Right cardiac atrium (tissue), 5 donors: ENCODE data around the gene DLK2. TPM values are rescaled to one million over a fixed set of nuclear protein-coding genes. Genes with fewer than 3 reads are reported as not detected.

Experiments used
- ATAC-seq, 2 donors: fragments of 200-7000 bp; cut with Tn5 transposase; one replicate each; pipeline versions ENCODE4 v1.8.0 to v1.9.1; 2020; ENCODE audit warnings: moderate library complexity in 2 of 2, mild to moderate bottlenecking in 1 of 2
- DNase-seq, 3 donors: peaks; one replicate each; pipeline ENCODE4 v3.0.0-alpha.2; 2020
- H3K27ac ChIP-seq: one replicate; pipeline ENCODE4 v1.5.1; 2013; ENCODE audit warnings: mild to moderate bottlenecking, low read length, control low read depth, moderate library complexity
- H3K27me3 ChIP-seq: one replicate; pipeline ENCODE4 v1.6.1; 2013; ENCODE audit not compliant: control insufficient read depth, insufficient read depth
- H3K4me1 ChIP-seq: one replicate; pipeline ENCODE4 v1.6.1; 2013; ENCODE audit warnings: low read length; ENCODE audit not compliant: control insufficient read depth, insufficient read depth
- H3K4me3 ChIP-seq: one replicate; pipeline ENCODE4 v1.5.1; 2013; ENCODE audit warnings: low read length, control low read depth
- H3K9me3 ChIP-seq: one replicate; pipeline ENCODE4 v1.6.1; 2013; ENCODE audit warnings: low read length; ENCODE audit not compliant: control insufficient read depth
- WGBS: extraction: QIAGEN DNeasy Blood & Tissue Kit; methylation state at CpG from one replicate; pipeline ENCODE4 v1.1.7; 2013; 5-methylcytosine and 5-hydroxymethylcytosine counted together
- intact Hi-C, 4 donors: fragments of 100-400 bp; cut with DNase I; formaldehyde crosslinking; loops; one replicate each; pipeline versions ENCODE4 v1.11.0 to v1.14.0; 2022 to 2023
- polyA plus RNA-seq: library from polyadenylated mRNA; stranded (reverse); fragments of 200-250 nt; gene quantifications from one replicate; pipeline ENCODE4 v1.2.3, GENCODE V29; 2013
- total RNA-seq, 4 donors: library from RNA; stranded (reverse); fragmentation: NEBNext Ultra II Directional; extraction: Animal tissue kit (Norgen Biotek cat#: 25700); gene quantifications; one replicate each; pipeline ENCODE4 v1.2.1, GENCODE V29; 2021
- donor health status: healthy with polysubstance abuse.
- donor health status: DM: no; HTN: yes; CAD: no.
- donor health status: DM: no; HTN: no; CAD: no.
- donor health status: DM: no; HTN: yes; CAD: no; lungs with severe emphysema.
- donor health status: DM: yes; HTN: yes; CAD: no.

The DLK2 gene
- total and polyA plus RNA-seq, 5 donors, result 0.42 to 1.1 (median 0.48) TPM; not detected in 1

- Histone ChIP-seq H3K4me1 (no peaks in the 10 kb centered on the region), H3K27me3 (no peaks in the 10 kb centered on the region), H3K9me3 (no peaks in the 10 kb centered on the region), H3K27ac (no peak overlapping the region), H3K4me3 (no peak overlapping the region)
- DNase-seq (no peak), ATAC-seq (no peak)
- intact Hi-C loops, result loop anchor here in 3 of 4 donors (2.0 to 5.0 kb wide), 2 partner anchors 43 to 53 kb away; no protein-coding TSS in a partner anchor
These were observed 1.5 kb downstream of the DLK2 start for GRCh38 chr6:43453831-43454230.

- Histone ChIP-seq H3K27me3 (no peaks in the 10 kb centered on the region), H3K27ac (no peak overlapping the region), H3K9me3 (no peaks in the 10 kb centered on the region), H3K4me1 (no peaks in the 10 kb centered on the region), H3K4me3 (no peak overlapping the region)
- intact Hi-C loops, result loop anchor here in 1 of 4 donors (5.0 kb wide), 1 partner anchor 44 kb away; no protein-coding TSS in a partner anchor
- WGBS, result 94% methylated on average over 4 of the region's 4 CpGs
- DNase-seq, result no peak
- no peak for ATAC-seq
These were observed 2.5 kb downstream of the DLK2 start for GRCh38 chr6:43452896-43453295.

DNA sequence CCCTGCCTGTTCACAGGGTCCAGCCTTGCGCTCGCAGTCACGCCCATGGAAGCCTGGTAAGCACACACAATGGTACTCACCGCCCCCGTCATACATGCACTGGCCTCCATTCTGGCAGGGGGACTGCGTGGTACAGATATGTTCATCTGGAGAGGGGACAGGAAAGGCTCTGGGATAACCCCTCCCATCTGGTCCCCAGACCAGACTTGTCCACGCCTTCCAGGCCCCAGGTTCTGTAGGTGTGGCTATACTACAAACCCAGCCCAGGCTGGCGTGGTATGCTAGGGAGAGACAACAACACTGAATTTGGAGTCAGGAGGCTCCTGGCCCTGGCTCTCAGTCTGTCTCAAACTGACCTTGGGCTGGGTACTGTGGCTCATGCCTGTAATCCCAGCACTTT is 3.4 kb downstream of the DLK2 start:
- Histone ChIP-seq H3K4me3 (no peak overlapping the region), H3K4me1 (no peaks in the 10 kb centered on the region), H3K27ac (no peak overlapping the region), H3K27me3 (no peaks in the 10 kb centered on the region), H3K9me3 (no peaks in the 10 kb centered on the region)
- DNase-seq (no peak), ATAC-seq (no peak)
- 93% methylated on average over 8 of the region's 8 CpGs for WGBS
- intact Hi-C loops, result loop anchor here in 1 of 4 donors (5.0 kb wide), 1 partner anchor 45 kb away; no protein-coding TSS in a partner anchor

- 78% methylated on average over 4 of the region's 4 CpGs for WGBS
These were observed 4.0 kb downstream of the DLK2 start for GRCh38 chr6:43451348-43451747.

GRCh38 chr6:43450699-43451131 is 4.6 kb downstream of the DLK2 start:
- WGBS, result 95% methylated on average over 13 of the region's 13 CpGs
- no peaks in the 10 kb centered on the region for H3K4me1 ChIP-seq
- no peaks in the 10 kb centered on the region for H3K27me3 ChIP-seq
- ATAC-seq, result no peak
- no peak overlapping the region for H3K27ac ChIP-seq
- H3K9me3 ChIP-seq, result no peaks in the 10 kb centered on the region
- no peak overlapping the region for H3K4me3 ChIP-seq
- intact Hi-C loops, result loop anchor here in 1 of 4 donors (5.0 kb wide), 1 partner anchor 47 kb away; no protein-coding TSS in a partner anchor
- DNase-seq, result no peak

More at GRCh38 chr6:43451348-43451747, 4.0 kb downstream of the DLK2 start:
- H3K27me3 ChIP-seq, result no peaks in the 10 kb centered on the region
- H3K27ac ChIP-seq, result no peak overlapping the region
- no peaks in the 10 kb centered on the region for H3K9me3 ChIP-seq
- no peaks in the 10 kb centered on the region for H3K4me1 ChIP-seq
- DNase-seq (no peak), ATAC-seq (no peak)
- H3K4me3 ChIP-seq, result no peak overlapping the region
- intact Hi-C loops, result loop anchor here in 1 of 4 donors (5.0 kb wide), 1 partner anchor 46 kb away; no protein-coding TSS in a partner anchor

- DNase-seq (no peak), ATAC-seq (no peak)
- H3K4me1 ChIP-seq, result no peaks in the 10 kb centered on the region
- H3K4me3 ChIP-seq, result no peak overlapping the region
- H3K9me3 ChIP-seq, result no peaks in the 10 kb centered on the region
- intact Hi-C loops, result no loop called here
- H3K27ac ChIP-seq, result no peak overlapping the region
- H3K27me3 ChIP-seq, result no peaks in the 10 kb centered on the region
- 87% methylated on average over 4 of the region's 4 CpGs for WGBS
These were observed 6.4 kb downstream of the DLK2 start for GRCh38 chr6:43448916-43449315.

DNA sequence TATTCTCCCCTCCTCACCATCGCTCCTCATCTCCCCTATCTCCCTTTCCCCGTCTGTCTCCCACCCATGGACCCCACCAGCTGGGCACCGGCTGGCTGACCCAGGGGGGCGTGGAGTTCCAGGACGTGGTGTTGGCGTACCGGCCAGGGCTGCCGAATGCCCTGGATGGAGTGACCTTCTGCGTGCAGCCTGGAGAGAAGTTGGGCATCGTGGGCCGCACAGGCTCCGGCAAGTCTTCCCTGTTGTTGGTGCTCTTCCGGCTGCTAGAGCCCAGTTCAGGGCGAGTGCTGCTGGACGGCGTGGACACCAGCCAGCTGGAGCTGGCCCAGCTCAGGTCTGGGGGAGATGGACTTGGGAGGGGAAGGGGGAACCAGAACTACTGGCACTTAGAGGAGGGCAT is 7.7 kb downstream of the DLK2 start:
- Histone ChIP-seq H3K27me3 (no peaks in the 10 kb centered on the region), H3K9me3 (no peaks in the 10 kb centered on the region), H3K4me1 (no peaks in the 10 kb centered on the region), H3K4me3 (no peak overlapping the region), H3K27ac (no peak overlapping the region)
- intact Hi-C loops, result no loop called here
- ATAC-seq, result no peak
- no peak for DNase-seq
- 92% methylated on average over 16 of the region's 16 CpGs for WGBS

DNA sequence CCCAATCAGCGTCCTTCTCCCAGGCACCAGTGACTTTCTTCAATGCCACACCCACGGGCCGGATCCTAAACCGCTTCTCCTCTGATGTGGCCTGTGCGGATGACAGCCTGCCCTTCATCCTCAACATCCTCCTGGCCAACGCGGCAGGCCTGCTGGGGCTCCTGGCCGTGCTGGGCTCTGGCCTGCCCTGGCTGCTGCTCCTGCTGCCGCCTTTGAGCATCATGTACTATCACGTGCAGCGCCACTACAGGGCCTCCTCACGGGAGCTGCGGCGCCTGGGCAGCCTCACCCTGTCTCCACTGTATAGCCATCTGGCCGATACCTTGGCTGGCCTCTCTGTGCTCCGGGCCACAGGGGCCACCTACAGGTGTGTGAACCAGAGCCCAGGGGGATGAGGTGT is 9.8 kb downstream of the DLK2 start:
- H3K27me3 ChIP-seq, result no peaks in the 10 kb centered on the region
- H3K9me3 ChIP-seq, result no peaks in the 10 kb centered on the region
- H3K27ac ChIP-seq, result no peak overlapping the region
- H3K4me3 ChIP-seq, result no peak overlapping the region
- no peaks in the 10 kb centered on the region for H3K4me1 ChIP-seq
- DNase-seq (peak in 1 of 3 donors; percentile 35), ATAC-seq (no peak)
- 89% methylated on average over 16 of the region's 16 CpGs for WGBS
- intact Hi-C loops, result no loop called here

- ATAC-seq, result no peak
- intact Hi-C loops, result no loop called here
- no peaks in the 10 kb centered on the region for H3K4me1 ChIP-seq
- 91% methylated on average over 8 of the region's 8 CpGs for WGBS
- H3K27ac ChIP-seq, result no peak overlapping the region
- H3K9me3 ChIP-seq, result no peaks in the 10 kb centered on the region
- H3K4me3 ChIP-seq, result no peak overlapping the region
- no peak for DNase-seq
- no peaks in the 10 kb centered on the region for H3K27me3 ChIP-seq
These were observed 10.8 kb downstream of the DLK2 start for GRCh38 chr6:43444582-43444981.

GRCh38 chr6:43444036-43444435 is 11.3 kb downstream of the DLK2 start:
- Histone ChIP-seq H3K4me3 (no peak overlapping the region), H3K27ac (no peak overlapping the region), H3K9me3 (no peaks in the 10 kb centered on the region), H3K27me3 (no peaks in the 10 kb centered on the region), H3K4me1 (no peaks in the 10 kb centered on the region)
- WGBS, result 91% methylated on average over 10 of the region's 10 CpGs
- DNase-seq, result no peak
- no peak for ATAC-seq
- intact Hi-C loops, result no loop called here

DNA sequence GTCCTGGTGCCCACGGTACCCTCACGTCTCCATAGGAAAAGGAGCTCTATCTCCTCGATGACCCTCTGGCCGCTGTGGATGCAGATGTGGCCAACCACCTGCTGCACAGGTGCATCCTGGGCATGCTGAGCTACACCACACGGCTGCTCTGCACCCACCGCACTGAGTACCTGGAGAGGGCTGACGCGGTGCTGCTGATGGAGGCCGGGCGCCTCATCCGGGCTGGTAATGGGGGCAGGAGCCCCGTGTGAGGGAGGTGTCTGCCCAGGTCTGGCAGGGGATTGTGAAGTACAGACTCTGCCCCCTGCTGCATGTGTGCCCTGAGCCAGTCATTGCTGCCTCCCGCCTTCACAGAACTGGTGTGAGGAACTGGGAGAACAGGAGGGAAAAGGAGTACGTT is 12.4 kb downstream of the DLK2 start:
- Histone ChIP-seq H3K4me1 (no peaks in the 10 kb centered on the region), H3K27me3 (no peaks in the 10 kb centered on the region), H3K9me3 (no peaks in the 10 kb centered on the region), H3K4me3 (no peak overlapping the region), H3K27ac (no peak overlapping the region)
- 92% methylated on average over 14 of the region's 14 CpGs for whole genome bisulfite sequencing
- intact Hi-C loops, result no loop called here
- DNase-seq, result no peak
- ATAC-seq, result no peak

GRCh38 chr6:43437700-43438099 is 17.6 kb downstream of the DLK2 start:
- Histone ChIP-seq H3K27me3 (no peaks in the 10 kb centered on the region), H3K4me1 (peaks cover 16% of the 10 kb centered on the region), H3K27ac (no peak overlapping the region), H3K4me3 (no peak overlapping the region), H3K9me3 (no peaks in the 10 kb centered on the region)
- intact Hi-C loops, result no loop called here
- no peak for DNase-seq
- no peak for ATAC-seq
- WGBS, result 65% methylated on average over 4 of the region's 4 CpGs
